GM12878 (cell line): ENCODE results near the gene FAM186B. TPM values are rescaled to one million over a fixed set of nuclear protein-coding genes. Genes with fewer than 3 reads are reported as not detected.
A peak's percentile ranks its signal among the peaks of the same experiment; 100 is the strongest.

ENCODE experiments used
- ATAC-seq: fragments of 200-7000 bp; cut with Tn5 transposase; 3 replicates; pipeline ENCODE4 v1.9.1; 2020; ENCODE audit warnings: mild to moderate bottlenecking, moderate library complexity
- BruUV-seq: library from RNA; stranded (reverse); fragments of 400-500 nt; replicated peaks from 2 replicates; lab custom pipeline; 2021; lab: Mats Ljungman, UMichigan
- CTCF ChIA-PET: fragments of 300-600 bp; sonication (Branson Sonifier 250); formaldehyde crosslinking; extraction: SDS; loops from one replicate; lab custom pipeline; 2021; ENCODE audit warnings: inconsistent platforms; lab: Yijun Ruan, JAX
- POLR2A ChIA-PET: fragments of 350-600 bp; formaldehyde crosslinking; extraction: SDS; loops from one replicate; lab custom pipeline; 2021; ENCODE audit warnings: inconsistent platforms; lab: Charles Lee
- RAD21 ChIA-PET: fragments of 300-600 bp; sonication (Branson Sonifier 250); formaldehyde crosslinking; loops from one replicate; lab custom pipeline; 2023; ENCODE audit warnings: antibody characterized with exemption; ENCODE audit not compliant: unreplicated experiment; lab: Charles Lee
- SMC1A ChIA-PET: fragments of 300-600 bp; sonication (Branson Sonifier 250); formaldehyde crosslinking; loops from one replicate; lab custom pipeline; 2023; ENCODE audit not compliant: unreplicated experiment, uncharacterized antibody; lab: Charles Lee
- DNase-seq: peaks from one replicate; pipeline ENCODE4 v3.0.0-alpha.2; 2011; ENCODE audit warnings: low read depth, low spot score
- FAIRE-seq: peaks from 3 replicates; lab custom pipeline; 2011; peaks lifted over from hg19 to GRCh38; lab: Jason Lieb, UNC
- H2AFZ ChIP-seq: 2 replicates; pipeline ENCODE4 v1.6.0; 2011; ENCODE audit warnings: low read depth, low read length, control low read depth; ENCODE audit not compliant: control insufficient read depth
- H3K27ac ChIP-seq: 2 replicates; pipeline ENCODE4 v1.5.1; 2011; ENCODE audit warnings: control low read depth; ENCODE audit not compliant: control insufficient read depth, insufficient read depth
- H3K27me3 ChIP-seq, 2 experiments: replicated peaks in 1 of 2; 2 replicates each; pipeline versions ENCODE4 v1.6.0 to v1.6.1; 2011; ENCODE audit warnings: low read length in 1 of 2; ENCODE audit not compliant: control insufficient read depth in 2 of 2, insufficient read depth in 2 of 2
- H3K36me3 ChIP-seq, 2 experiments: 2 replicates each; pipeline ENCODE4 v1.5.1; 2011; ENCODE audit warnings: low read length in 1 of 2; ENCODE audit not compliant: control insufficient read depth in 2 of 2, insufficient read depth in 2 of 2
- H3K4me1 ChIP-seq: 2 replicates; pipeline ENCODE4 v1.6.1; 2011; ENCODE audit warnings: mild to moderate bottlenecking, low read length, moderate library complexity, mixed read lengths; ENCODE audit not compliant: control insufficient read depth, insufficient read depth
- H3K4me2 ChIP-seq: 2 replicates; pipeline ENCODE4 v1.6.0; 2011; ENCODE audit warnings: control low read depth; ENCODE audit not compliant: control insufficient read depth, insufficient read depth
- H3K4me3 ChIP-seq: fragments of 200-600 bp; sonication (generic); 2 replicates; pipeline ENCODE4 v1.5.1; 2016
- H3K79me2 ChIP-seq: 2 replicates; pipeline ENCODE4 v1.6.0; 2011; ENCODE audit warnings: low read length; ENCODE audit not compliant: control insufficient read depth, insufficient read depth
- H3K9ac ChIP-seq: 2 replicates; pipeline ENCODE4 v1.8.0; 2011; ENCODE audit warnings: low read length, control low read depth, mixed read lengths; ENCODE audit not compliant: control insufficient read depth, insufficient read depth
- H3K9me3 ChIP-seq: replicated peaks from 3 replicates; pipeline ENCODE4 v1.5.1; 2011; ENCODE audit warnings: mild to moderate bottlenecking, low read length; ENCODE audit not compliant: control insufficient read depth, insufficient read depth
- H4K20me1 ChIP-seq: 2 replicates; pipeline ENCODE4 v1.6.0; 2011; ENCODE audit not compliant: control insufficient read depth, insufficient read depth
- CHD4 ChIP-seq: fragments of 200-600 bp; sonication (generic); IDR thresholded peaks from 2 replicates; pipeline ENCODE4 v1.6.1; 2016; ENCODE audit warnings: mild to moderate bottlenecking
- DPF2 ChIP-seq: fragments of 450-650 bp; IDR thresholded peaks from 2 replicates; pipeline ENCODE4 v1.6.1; 2017; ENCODE audit warnings: mild to moderate bottlenecking
- POLR2A ChIP-seq: IDR thresholded peaks from 2 replicates; pipeline ENCODE4 v1.6.1; 2011; ENCODE audit warnings: low read depth, mild to moderate bottlenecking, low read length
- ZNF217 ChIP-seq: fragments of 450-650 bp; IDR thresholded peaks from 2 replicates; pipeline ENCODE4 v1.6.1; 2017; ENCODE audit warnings: antibody characterized with exemption, mild to moderate bottlenecking
- WGBS: methylation state at CpG from one replicate; pipeline ENCODE4 v1.1.6; 2016; ENCODE audit warnings: low lambda C conversion rate; ENCODE audit not compliant: insufficient replicate concordance, insufficient coverage; ENCODE audit errors: missing lambda C conversion rate; 5-methylcytosine and 5-hydroxymethylcytosine counted together
- in situ Hi-C: fragments of 300-500 bp; cut with MboI; formaldehyde crosslinking; loops from 9 replicates; pipeline ENCODE4 v1.14.3; 2018; ENCODE audit warnings: mixed read lengths
- intact Hi-C: fragments of 100-400 bp; cut with micrococcal nuclease; formaldehyde crosslinking; loops from one replicate; pipeline ENCODE4 v1.14.2; 2022; ENCODE audit not compliant: unreplicated experiment
- polyA plus RNA-seq, 11 experiments: library from polyadenylated mRNA; depleted of rRNA in 4 of 11; unstranded in 6 of 11; stranded (reverse) in 5 of 11; fragments of >200 nt; fragmentation: Nextera tagmentation in 4 of 11; fragmentation: Illumina TruSeq in 1 of 11; extraction: Ambion mirVana in 4 of 11; extraction: Trizol in 1 of 11; gene quantifications; 1 replicate in 1 of 11; 2 replicates in 10 of 11; pipeline versions ENCODE4 v1.2.1 to v1.2.3, GENCODE V29; 2011 to 2016; ENCODE audit warnings: inconsistent platforms in 2 of 11, missing spikeins in 2 of 11, low read depth in 1 of 11
- total RNA-seq, 4 experiments: library from RNA; depleted of rRNA in 3 of 4; stranded (reverse); fragments of >200 nt in 3 of 4; fragmentation: Illumina TruSeq in 1 of 4; extraction: Trizol in 1 of 4; gene quantifications; 2 replicates each; pipeline versions ENCODE4 v1.2.1 to v1.2.3, GENCODE V29; 2013 to 2021

The FAM186B gene
- total and polyA plus RNA-seq, 10 of the 15 experiments (the other 5 are each of a cell fraction or from before 2014, with no cell fraction given), result 0.13 to 0.79 (median 0.51) TPM

DNA sequence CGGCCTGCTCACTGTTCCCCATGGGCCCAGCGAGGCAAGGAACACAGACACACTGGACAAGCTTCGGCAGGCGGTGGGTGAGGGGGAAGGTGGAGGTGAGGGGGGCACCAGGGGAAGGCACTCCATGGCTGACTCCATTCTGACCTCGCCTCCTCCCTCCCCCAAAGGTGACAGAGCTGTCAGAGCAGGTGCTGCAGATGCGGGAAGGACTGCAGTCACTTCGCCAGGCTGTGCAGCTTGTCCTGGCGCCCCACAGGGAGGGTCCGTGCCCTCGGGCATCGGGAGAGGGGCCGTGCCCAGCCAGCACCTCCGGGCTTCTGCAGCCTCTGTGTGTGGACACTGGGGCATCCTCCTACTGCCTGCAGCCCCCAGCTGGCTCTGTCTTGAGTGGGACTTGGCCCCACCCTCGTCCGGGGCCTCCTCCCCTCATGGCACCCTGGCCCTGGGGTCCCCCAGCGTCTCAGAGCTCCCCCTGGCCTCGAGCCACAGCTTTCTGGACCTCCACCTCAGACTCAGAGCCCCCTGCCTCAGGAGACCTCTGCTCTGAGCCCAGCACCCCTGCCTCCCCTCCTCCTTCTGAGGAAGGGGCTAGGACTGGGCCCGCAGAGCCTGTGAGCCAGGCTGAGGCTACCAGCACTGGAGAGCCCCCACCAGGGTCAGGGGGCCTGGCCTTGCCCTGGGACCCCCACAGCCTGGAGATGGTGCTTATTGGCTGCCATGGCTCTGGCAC, 48.1 kb downstream of the FAM186B start:
- in situ Hi-C loops, result no loop called here

DNA sequence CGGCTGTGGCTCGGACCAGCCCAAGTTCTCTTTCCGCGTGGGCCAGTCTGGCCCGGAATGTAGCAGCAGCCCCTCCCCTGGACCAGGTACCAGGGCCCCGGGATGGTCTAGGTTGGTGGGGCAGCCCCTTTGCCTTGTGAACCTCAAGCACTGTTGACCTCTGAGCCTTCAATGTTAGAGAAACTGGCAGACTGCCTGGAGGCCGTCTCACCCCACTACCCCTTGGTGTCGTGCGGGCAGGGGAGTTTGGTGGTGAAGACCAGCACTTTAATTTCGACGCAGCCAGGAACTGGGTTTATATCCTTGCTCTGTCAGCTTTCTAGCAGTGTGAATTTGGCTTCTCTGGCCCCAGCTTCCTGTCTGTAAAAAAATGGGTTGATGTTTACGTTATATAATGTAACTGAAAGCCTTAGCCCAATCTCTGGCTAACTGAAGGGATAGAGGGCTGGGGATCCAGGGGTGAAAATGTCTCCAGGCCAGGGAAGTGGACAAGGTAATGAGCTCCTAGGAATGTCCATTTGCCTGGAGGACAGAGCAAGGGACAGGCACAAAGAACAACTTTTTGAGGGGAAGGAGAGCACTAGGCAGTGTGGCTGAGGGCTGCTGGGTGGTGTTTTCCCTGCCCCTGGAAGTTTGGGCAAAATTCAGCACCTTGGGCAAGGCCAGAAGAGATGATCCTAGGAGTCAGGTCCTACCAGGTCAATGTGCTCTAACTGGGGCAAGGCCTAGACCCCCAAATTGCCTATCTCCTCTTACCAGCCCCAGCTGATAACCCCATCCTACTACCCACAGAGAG, 48.9 kb downstream of the FAM186B start:
- Histone ChIP-seq H3K36me3 (peaks cover 12 to 21% of the 10 kb centered on the region in 2 experiments), H3K9me3 (no peaks in the 10 kb centered on the region), H3K4me3 (no peak overlapping the region), H3K79me2 (no peaks in the 10 kb centered on the region), H3K4me2 (no peak overlapping the region), H4K20me1 (no peaks in the 10 kb centered on the region), H3K9ac (no peak overlapping the region), H3K27ac (no peak overlapping the region), H3K4me1 (no peaks in the 10 kb centered on the region), H3K27me3 (peaks cover 0 to 2% of the 10 kb centered on the region in 2 experiments; a peak in 1 of 4 replicates), H2AFZ (no peak overlapping the region)
- BruUV-seq, result no TSS peak
- intact Hi-C loops (no loop called here), in situ Hi-C loops (no loop called here)
- TF ChIP-seq ZNF217, result no peak
- TF ChIP-seq DPF2, result no peak
- ATAC-seq (no peak), DNase-seq (no peak), FAIRE-seq (no peak)
- 91% methylated on average over 12 of the region's 12 CpGs for WGBS
- RAD21 ChIA-PET, result no interaction called here
- SMC1A ChIA-PET, result interaction anchor here (0.6 to 1.2 kb wide), 2 partner anchors 196 to 198 kb away, joined by 3 read pairs; no protein-coding TSS in a partner anchor
- POLR2A ChIA-PET, result no interaction called here
- CTCF ChIA-PET, result interaction anchor here (6.5 kb wide), 1 partner anchor 198 kb away, joined by 67 read pairs; no protein-coding TSS in a partner anchor

More for the DNA sequence above, 48.1 kb downstream of the FAM186B start:
- POLR2A ChIA-PET, result no interaction called here
- Histone ChIP-seq H3K36me3 (peaks cover 12 to 21% of the 10 kb centered on the region in 2 experiments), H3K79me2 (no peaks in the 10 kb centered on the region), H3K27me3 (no peaks in the 10 kb centered on the region; a peak in 1 of 4 replicates), H3K4me3 (no peak overlapping the region), H3K9ac (no peak overlapping the region), H3K27ac (no peak overlapping the region), H4K20me1 (no peaks in the 10 kb centered on the region), H3K9me3 (no peaks in the 10 kb centered on the region), H3K4me2 (no peak overlapping the region), H2AFZ (no peak overlapping the region), H3K4me1 (no peaks in the 10 kb centered on the region)
- no TSS peak for BruUV-seq
- intact Hi-C loops, result no loop called here
- no peak for ATAC-seq
- FAIRE-seq, result no peak
- 77% methylated on average over 17 of the region's 18 CpGs for WGBS
- SMC1A ChIA-PET, result no interaction called here
- TF ChIP-seq POLR2A (peak; percentile 66), CHD4 (no peak)
- CTCF ChIA-PET, result no interaction called here
- RAD21 ChIA-PET, result no interaction called here
- DNase-seq, result no peak
